T-helper 2 cell treated with Interferon-gamma antibody and Interleukin-4, amounts not matched to agents 5 μg/mL and 100 μg/mL, for 36 hours (primary cell): Measurements from ENCODE around the gene ZNF316.
"Not testable (repeated sequence)": the region's sequence is repeated elsewhere in the genome, so short reads cannot be mapped to it uniquely, and the experiment has no call there.

Experiments used
- DNase-seq: peaks from one replicate; pipeline ENCODE4 v3.0.0; 2021; ENCODE audit warnings: low spot score
- H3K27ac Mint-ChIP-seq: one replicate; pipeline ENCODE4 v1.8.0; 2021; ENCODE audit warnings: mild to moderate bottlenecking, mixed read lengths
- H3K27me3 Mint-ChIP-seq: one replicate; pipeline ENCODE4 v1.8.0; 2021; ENCODE audit warnings: low read depth, mixed read lengths
- H3K36me3 Mint-ChIP-seq: one replicate; pipeline ENCODE4 v1.8.0; 2021; ENCODE audit warnings: low read depth, mixed read lengths
- H3K4me1 Mint-ChIP-seq: one replicate; pipeline ENCODE4 v1.8.0; 2021; ENCODE audit warnings: low read depth, mixed read lengths
- H3K4me3 Mint-ChIP-seq: one replicate; pipeline ENCODE4 v1.8.0; 2022; ENCODE audit warnings: mild to moderate bottlenecking, moderate library complexity, mixed read lengths
- H3K9me3 Mint-ChIP-seq: one replicate; pipeline ENCODE4 v1.8.0; 2021; ENCODE audit warnings: mixed read lengths

ZNF316 gene

GRCh38 chr7:6634021-6634420, 3.1 kb upstream of the ZNF316 start:
- no peak for DNase-seq
- H3K36me3 Mint-ChIP-seq: peaks cover 9% of the 10 kb centered on the region
- no peak overlapping the region for H3K4me3 Mint-ChIP-seq
- H3K27ac Mint-ChIP-seq: no peak overlapping the region
- H3K27me3 Mint-ChIP-seq: no peaks in the 10 kb centered on the region
- peaks cover 10% of the 10 kb centered on the region for H3K4me1 Mint-ChIP-seq
- no peaks in the 10 kb centered on the region for H3K9me3 Mint-ChIP-seq

- DNase-seq, H3K27ac Mint-ChIP-seq, H3K4me3 Mint-ChIP-seq, H3K27me3 Mint-ChIP-seq, H3K9me3 Mint-ChIP-seq: not testable (repeated sequence)
- H3K36me3 Mint-ChIP-seq: peaks cover 18% of the 10 kb centered on the region
- peaks cover 17% of the 10 kb centered on the region for H3K4me1 Mint-ChIP-seq
These were observed 2.1 kb upstream of the ZNF316 start for GRCh38 chr7:6634971-6635370.

GRCh38 chr7:6637544-6638229, 569 bp downstream of the ZNF316 start:
- peak; percentile 60 for DNase-seq
- Mint-ChIP-seq H3K4me3 (peak overlapping the region; percentile 89), H3K36me3 (peaks cover 32% of the 10 kb centered on the region), H3K9me3 (no peaks in the 10 kb centered on the region), H3K27me3 (no peaks in the 10 kb centered on the region), H3K4me1 (peaks cover 18% of the 10 kb centered on the region), H3K27ac (peak overlapping the region; percentile 81)

- peaks cover 18% of the 10 kb centered on the region for H3K4me1 Mint-ChIP-seq
- no peak for DNase-seq
These were observed 1.9 kb downstream of the ZNF316 start for GRCh38 chr7:6639032-6639431.

DNA sequence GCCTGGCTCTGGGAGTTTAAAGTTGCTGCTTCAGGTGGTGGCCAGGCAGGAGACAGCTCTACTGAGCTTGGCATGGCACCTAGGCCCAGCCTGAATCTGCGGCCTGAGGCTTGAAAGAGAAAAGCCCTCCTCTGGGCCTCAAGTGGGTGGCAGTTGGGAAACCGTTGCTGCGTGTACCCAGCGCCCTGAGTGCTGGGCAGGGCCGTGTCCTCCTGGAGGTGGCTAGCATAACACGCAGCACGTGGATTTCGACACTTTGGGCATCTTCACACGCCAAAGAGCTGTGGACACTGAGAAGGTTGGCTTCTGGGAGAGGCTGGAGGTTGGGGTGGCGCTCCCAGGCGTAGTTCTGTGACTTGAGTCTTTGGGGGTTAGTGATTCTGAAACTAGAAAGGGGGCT, 2.5 kb downstream of the ZNF316 start:
- Mint-ChIP-seq H3K36me3 (peaks cover 42% of the 10 kb centered on the region), H3K27me3 (no peaks in the 10 kb centered on the region), H3K4me1 (peaks cover 18% of the 10 kb centered on the region), H3K9me3 (no peaks in the 10 kb centered on the region), H3K27ac (no peak overlapping the region), H3K4me3 (no peak overlapping the region)
- DNase-seq: no peak

More at GRCh38 chr7:6639032-6639431, 1.9 kb downstream of the ZNF316 start:
- H3K9me3 Mint-ChIP-seq: no peaks in the 10 kb centered on the region
- no peaks in the 10 kb centered on the region for H3K27me3 Mint-ChIP-seq
- peak overlapping the region; percentile 81 for H3K27ac Mint-ChIP-seq
- H3K4me3 Mint-ChIP-seq: peak overlapping the region; percentile 89
- H3K36me3 Mint-ChIP-seq: peaks cover 37% of the 10 kb centered on the region

GRCh38 chr7:6640246-6640721, 3.2 kb downstream of the ZNF316 start:
- H3K4me1 Mint-ChIP-seq: peaks cover 18% of the 10 kb centered on the region
- peaks cover 46% of the 10 kb centered on the region for H3K36me3 Mint-ChIP-seq
- peak; percentile 13 for DNase-seq
- no peaks in the 10 kb centered on the region for H3K27me3 Mint-ChIP-seq
- no peak overlapping the region for H3K4me3 Mint-ChIP-seq
- no peak overlapping the region for H3K27ac Mint-ChIP-seq
- no peaks in the 10 kb centered on the region for H3K9me3 Mint-ChIP-seq

GRCh38 chr7:6641305-6642035, 4.4 kb downstream of the ZNF316 start:
- Mint-ChIP-seq H3K36me3 (peaks cover 52% of the 10 kb centered on the region), H3K4me3 (no peak overlapping the region), H3K9me3 (no peaks in the 10 kb centered on the region), H3K27ac (peak overlapping the region; percentile 69), H3K27me3 (no peaks in the 10 kb centered on the region), H3K4me1 (peaks cover 18% of the 10 kb centered on the region)
- DNase-seq: no peak

- no peak for DNase-seq
- Mint-ChIP-seq H3K4me3 (no peak overlapping the region), H3K4me1 (peaks cover 18% of the 10 kb centered on the region), H3K27ac (no peak overlapping the region), H3K9me3 (no peaks in the 10 kb centered on the region), H3K36me3 (peaks cover 60% of the 10 kb centered on the region), H3K27me3 (no peaks in the 10 kb centered on the region)
These were observed 5.2 kb downstream of the ZNF316 start for GRCh38 chr7:6642239-6642839.

DNA sequence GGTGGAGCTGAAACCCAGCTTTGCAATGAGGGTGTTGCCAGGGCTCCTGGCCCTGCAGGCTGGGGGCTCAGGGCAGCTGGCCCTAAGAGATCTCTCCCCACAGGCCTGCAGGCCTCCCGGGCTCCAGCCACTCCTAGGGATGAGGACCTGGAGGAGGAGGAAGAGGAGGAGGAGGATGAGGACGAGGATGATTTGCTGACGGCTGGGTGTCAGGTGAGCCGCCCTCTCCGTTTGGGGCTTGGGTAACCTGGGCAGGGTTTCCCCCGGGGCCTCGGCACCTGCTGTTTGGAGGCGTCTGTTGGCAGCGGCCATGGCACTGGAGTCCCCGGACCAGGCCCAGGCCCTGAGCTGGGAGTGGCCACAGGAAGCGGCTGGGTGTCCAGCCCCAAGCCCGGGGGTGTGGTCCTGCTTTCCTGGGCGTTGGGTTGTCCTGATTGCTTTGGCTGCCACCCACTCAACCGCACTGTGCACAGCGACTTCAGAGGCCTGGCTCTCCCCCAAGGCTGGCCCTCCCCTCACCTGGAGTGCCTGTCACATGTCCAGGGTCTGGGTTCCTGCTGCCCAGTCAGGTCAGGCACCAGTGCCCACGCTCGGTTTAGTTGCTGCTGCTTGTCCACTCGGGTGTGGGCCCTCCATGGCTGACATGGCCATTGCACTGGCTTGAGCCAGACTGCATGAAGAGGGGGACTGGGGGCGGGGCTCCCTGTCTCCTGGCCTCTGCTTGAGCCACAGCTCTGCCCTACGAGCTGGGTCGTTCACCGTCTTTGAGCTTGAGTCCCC, 5.9 kb downstream of the ZNF316 start:
- H3K27me3 Mint-ChIP-seq: no peaks in the 10 kb centered on the region
- DNase-seq: no peak
- H3K4me3 Mint-ChIP-seq: no peak overlapping the region
- H3K4me1 Mint-ChIP-seq: peaks cover 15% of the 10 kb centered on the region
- H3K36me3 Mint-ChIP-seq: peaks cover 61% of the 10 kb centered on the region
- no peak overlapping the region for H3K27ac Mint-ChIP-seq
- H3K9me3 Mint-ChIP-seq: no peaks in the 10 kb centered on the region

DNA sequence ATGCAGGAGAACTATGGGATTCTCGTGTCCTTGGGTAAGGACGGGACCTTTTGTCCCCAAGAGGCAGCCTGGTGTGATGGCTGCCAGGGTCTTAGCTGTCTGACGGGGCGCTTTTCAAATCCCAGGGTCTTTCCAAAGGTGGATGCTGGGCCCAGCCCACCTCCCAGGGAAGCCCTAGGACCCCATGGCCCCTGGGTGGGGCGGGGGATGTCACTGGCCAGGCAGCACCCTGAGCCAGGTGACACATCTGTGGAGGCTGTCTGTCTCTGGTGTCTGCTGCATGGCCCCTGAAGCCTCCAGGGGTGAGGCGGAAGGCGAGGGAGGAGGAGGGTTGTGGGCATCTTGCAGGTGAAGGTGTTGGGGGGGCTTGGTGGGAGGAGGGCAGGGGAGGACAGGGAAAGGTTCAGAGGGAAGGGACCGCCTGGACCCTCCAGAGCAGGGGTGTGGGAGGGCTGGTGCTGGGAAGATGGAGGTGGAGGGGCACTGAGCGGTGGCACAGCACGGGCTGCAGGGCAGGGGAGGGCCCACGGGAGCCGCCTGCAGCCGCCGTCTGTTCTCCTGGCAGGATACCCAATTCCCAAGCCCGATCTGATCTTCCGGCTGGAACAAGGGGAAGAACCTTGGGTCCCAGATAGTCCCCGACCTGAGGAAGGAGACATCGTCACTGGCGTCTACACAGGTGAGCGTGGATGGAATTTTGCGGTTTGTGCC, 7.0 kb downstream of the ZNF316 start:
- H3K27me3 Mint-ChIP-seq: no peaks in the 10 kb centered on the region
- H3K9me3 Mint-ChIP-seq: no peaks in the 10 kb centered on the region
- peaks cover 61% of the 10 kb centered on the region for H3K36me3 Mint-ChIP-seq
- H3K4me3 Mint-ChIP-seq: no peak overlapping the region
- H3K27ac Mint-ChIP-seq: no peak overlapping the region
- DNase-seq: no peak
- H3K4me1 Mint-ChIP-seq: peaks cover 8% of the 10 kb centered on the region

DNA sequence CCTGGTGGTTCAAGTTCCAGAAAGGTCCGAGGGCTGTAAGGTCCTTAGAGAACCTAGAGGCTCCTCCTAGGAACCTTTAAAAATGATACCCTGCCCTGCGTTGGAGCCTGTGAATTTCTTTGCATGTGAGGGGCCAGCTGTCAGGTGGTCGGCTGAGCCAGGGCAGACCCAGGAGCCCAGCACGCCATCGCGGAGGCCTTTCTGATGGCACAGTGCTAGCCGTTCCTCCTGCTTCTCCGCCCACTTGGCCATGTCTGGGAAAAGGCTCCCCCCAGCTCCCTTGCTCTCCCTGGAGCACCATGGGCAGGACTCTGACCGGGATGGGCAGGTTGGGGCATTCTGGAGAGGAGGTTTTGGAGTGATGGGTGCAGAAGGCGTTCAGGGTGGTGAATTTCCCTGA, 7.6 kb downstream of the ZNF316 start:
- Mint-ChIP-seq H3K4me3 (no peak overlapping the region), H3K36me3 (peaks cover 61% of the 10 kb centered on the region), H3K27ac (no peak overlapping the region), H3K27me3 (no peaks in the 10 kb centered on the region), H3K9me3 (no peaks in the 10 kb centered on the region), H3K4me1 (peaks cover 3% of the 10 kb centered on the region)
- no peak for DNase-seq

- no peak overlapping the region for H3K27ac Mint-ChIP-seq
- no peak for DNase-seq
- H3K36me3 Mint-ChIP-seq: peaks cover 73% of the 10 kb centered on the region
- no peaks in the 10 kb centered on the region for H3K27me3 Mint-ChIP-seq
- no peaks in the 10 kb centered on the region for H3K4me1 Mint-ChIP-seq
- H3K9me3 Mint-ChIP-seq: peaks cover 5% of the 10 kb centered on the region
- H3K4me3 Mint-ChIP-seq: no peak overlapping the region
These were observed 9.3 kb downstream of the ZNF316 start for GRCh38 chr7:6646465-6646864.

DNA sequence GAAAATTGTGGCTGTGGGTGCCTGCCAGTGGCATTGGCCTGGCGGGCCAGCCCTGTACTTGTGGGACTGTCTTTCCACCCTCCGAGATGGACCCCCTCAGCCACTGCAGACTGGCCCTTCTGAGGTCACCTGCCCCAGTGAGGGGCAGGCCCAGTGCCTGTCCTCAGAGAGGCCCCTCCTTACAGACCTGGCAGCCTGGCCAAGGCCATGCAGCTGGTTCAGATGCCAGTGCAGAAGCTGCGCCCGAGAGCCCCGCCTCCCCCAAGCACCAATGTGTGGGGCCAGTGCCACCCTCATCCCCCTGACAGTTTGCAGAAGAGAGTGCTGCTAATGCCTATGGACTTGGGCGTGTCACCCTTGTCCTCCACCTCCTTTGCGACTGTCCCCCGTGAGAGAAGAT, 10.0 kb downstream of the ZNF316 start:
- Mint-ChIP-seq H3K27ac (no peak overlapping the region), H3K36me3 (peaks cover 73% of the 10 kb centered on the region), H3K27me3 (no peaks in the 10 kb centered on the region), H3K4me3 (no peak overlapping the region), H3K9me3 (peaks cover 5% of the 10 kb centered on the region), H3K4me1 (no peaks in the 10 kb centered on the region)
- DNase-seq: no peak
